ENCODE measurements around the gene SS18. TPM values are rescaled to one million over a fixed set of nuclear protein-coding genes. Genes with fewer than 3 reads are reported as not detected.

SS18 gene
- total and polyA plus RNA-seq, 2 of the 13 experiments (the other 11 are each of a cell fraction or from before 2014, with no cell fraction given) = 49.2 to 82.7 TPM

- 25% methylated on average over 4 of the region's 4 CpGs for WGBS (ENCODE audit: low lambda C conversion rate)
- Histone ChIP-seq H3K79me2 (ENCODE audit: insufficient read depth, low read length) (no peaks in the 10 kb centered on the region), H3K9me3 (ENCODE audit: low read length) (no peaks in the 10 kb centered on the region), H3K36me3 (replicated peaks in 1 of 2; ENCODE audit: control insufficient read depth in 1 of 2, insufficient read depth in 2 of 2, low read length in 2 of 2) (no peaks in the 10 kb centered on the region), H3K27ac (ENCODE audit: extremely low read length, insufficient read depth, low read length) (no peak overlapping the region), H4K20me1 (ENCODE audit: insufficient read depth, low read length) (no peaks in the 10 kb centered on the region), H3K27me3 (ENCODE audit: control insufficient read depth in 1 of 2, insufficient read depth in 2 of 2, low read length in 2 of 2) (no peaks in the 10 kb centered on the region; a peak in 1 of 5 replicates), H3K4me3 (replicated peaks in 1 of 3; ENCODE audit: insufficient read depth in 1 of 3, low read depth in 2 of 3, low read length in 3 of 3) (no peak overlapping the region), H3K4me2 (ENCODE audit: low read depth, low read length) (no peak overlapping the region), H2AFZ (ENCODE audit: low read length) (no peak overlapping the region), H3K9ac (ENCODE audit: insufficient read depth, low read depth, low read length) (no peak overlapping the region), H3K4me1 (ENCODE audit: insufficient read depth, low read length) (no peaks in the 10 kb centered on the region)
- no peak for TF ChIP-seq ZNF615 (CRISPR knock-in tag; IDR thresholded peaks at IDR 0.05; ENCODE audit: borderline replicate concordance)
- in situ Hi-C loops (cut with HindIII; ENCODE audit: extremely low pct_ligation_motif_present, low pct_unique_long_range_greater_than_20kb) = no loop called here
- CTCF ChIA-PET (ENCODE audit: low intra/inter-chr PET ratio, low total read pairs) = no interaction called here
- no peak for FAIRE-seq
- no peak for DNase-seq (ENCODE audit: low spot score)
- POLR2A ChIA-PET = no interaction called here
- ATAC-seq = peak; percentile 46
- no TSS peak for BruUV-seq (replicated peaks)
- intact Hi-C loops (cut with micrococcal nuclease; ENCODE audit: unreplicated experiment) = no loop called here
Observed at GRCh38 chr18:26003817-26004216, 86.6 kb downstream of the SS18 start.

GRCh38 chr18:26003356-26003755 is 87.1 kb downstream of the SS18 start:
- Histone ChIP-seq H3K4me3 (replicated peaks in 1 of 3; ENCODE audit: insufficient read depth in 1 of 3, low read depth in 2 of 3, low read length in 3 of 3) (no peak overlapping the region), H3K4me2 (ENCODE audit: low read depth, low read length) (no peak overlapping the region), H4K20me1 (ENCODE audit: insufficient read depth, low read length) (no peaks in the 10 kb centered on the region), H2AFZ (ENCODE audit: low read length) (no peak overlapping the region), H3K9me3 (ENCODE audit: low read length) (no peaks in the 10 kb centered on the region), H3K4me1 (ENCODE audit: insufficient read depth, low read length) (no peaks in the 10 kb centered on the region), H3K9ac (ENCODE audit: insufficient read depth, low read depth, low read length) (no peak overlapping the region), H3K79me2 (ENCODE audit: insufficient read depth, low read length) (no peaks in the 10 kb centered on the region), H3K36me3 (replicated peaks in 1 of 2; ENCODE audit: control insufficient read depth in 1 of 2, insufficient read depth in 2 of 2, low read length in 2 of 2) (no peaks in the 10 kb centered on the region), H3K27me3 (ENCODE audit: control insufficient read depth in 1 of 2, insufficient read depth in 2 of 2, low read length in 2 of 2) (no peaks in the 10 kb centered on the region; a peak in 1 of 5 replicates), H3K27ac (ENCODE audit: extremely low read length, insufficient read depth, low read length) (no peak overlapping the region)
- intact Hi-C loops (cut with micrococcal nuclease; ENCODE audit: unreplicated experiment) (no loop called here), in situ Hi-C loops (cut with HindIII; ENCODE audit: extremely low pct_ligation_motif_present, low pct_unique_long_range_greater_than_20kb) (no loop called here)
- FAIRE-seq (no peak), DNase-seq (ENCODE audit: low spot score) (no peak), ATAC-seq (no peak)
- 14% methylated on average over 2 of the region's 2 CpGs for WGBS (ENCODE audit: low lambda C conversion rate)
- ChIA-PET POLR2A (no interaction called here), CTCF (ENCODE audit: low intra/inter-chr PET ratio, low total read pairs) (no interaction called here)
- BruUV-seq (replicated peaks) = no TSS peak
- TF ChIP-seq ZNF841 (CRISPR knock-in tag; IDR thresholded peaks at IDR 0.05; ENCODE audit: borderline replicate concordance) (no peak), LCORL (IDR thresholded peaks at IDR 0.05) (peak; percentile 78), LCORL (CRISPR knock-in tag; IDR thresholded peaks at IDR 0.05) (no peak)

All from HepG2 (cell line).